ENCODE results near the gene TNFAIP3.

DNA sequence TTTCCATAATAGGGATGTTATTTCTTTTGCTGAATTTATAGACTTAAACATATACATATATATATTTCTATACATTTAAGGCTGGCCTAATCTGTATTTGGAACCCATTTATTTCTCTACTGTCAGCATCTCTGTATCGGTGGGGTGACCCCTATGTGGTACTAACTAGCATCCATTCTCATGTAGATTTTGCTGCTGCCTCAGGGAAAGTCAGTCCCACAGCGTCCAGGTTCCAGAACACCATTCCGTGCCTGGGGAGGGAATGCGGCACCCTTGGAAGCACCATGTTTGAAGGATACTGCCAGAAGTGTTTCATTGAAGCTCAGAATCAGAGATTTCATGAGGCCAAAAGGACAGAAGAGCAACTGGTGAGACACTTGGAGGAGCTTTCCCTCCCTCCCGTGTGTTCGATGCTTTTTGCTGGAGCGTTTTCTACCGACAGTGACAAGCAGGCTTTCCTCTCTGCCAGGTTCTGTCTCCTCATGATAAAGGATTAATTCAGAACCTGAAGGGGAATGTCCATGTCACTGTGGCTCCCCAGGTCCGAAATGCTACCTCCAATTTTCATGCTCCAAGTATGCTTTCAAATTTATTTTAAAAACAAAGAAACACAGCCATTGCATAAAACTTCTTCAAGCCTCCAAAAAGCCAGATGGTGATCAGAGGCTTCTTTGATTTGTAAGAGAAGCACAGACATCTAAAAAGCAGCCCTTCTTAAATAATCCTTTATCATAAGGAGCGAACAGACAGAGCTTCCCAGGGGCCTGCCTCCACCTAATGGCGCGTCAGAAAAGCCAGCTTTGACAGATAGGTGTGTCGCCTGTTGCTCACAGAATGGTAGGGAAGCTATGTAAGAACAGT, 13.1 kb downstream of the TNFAIP3 start:
- TF ChIP-seq, protein P1, sequence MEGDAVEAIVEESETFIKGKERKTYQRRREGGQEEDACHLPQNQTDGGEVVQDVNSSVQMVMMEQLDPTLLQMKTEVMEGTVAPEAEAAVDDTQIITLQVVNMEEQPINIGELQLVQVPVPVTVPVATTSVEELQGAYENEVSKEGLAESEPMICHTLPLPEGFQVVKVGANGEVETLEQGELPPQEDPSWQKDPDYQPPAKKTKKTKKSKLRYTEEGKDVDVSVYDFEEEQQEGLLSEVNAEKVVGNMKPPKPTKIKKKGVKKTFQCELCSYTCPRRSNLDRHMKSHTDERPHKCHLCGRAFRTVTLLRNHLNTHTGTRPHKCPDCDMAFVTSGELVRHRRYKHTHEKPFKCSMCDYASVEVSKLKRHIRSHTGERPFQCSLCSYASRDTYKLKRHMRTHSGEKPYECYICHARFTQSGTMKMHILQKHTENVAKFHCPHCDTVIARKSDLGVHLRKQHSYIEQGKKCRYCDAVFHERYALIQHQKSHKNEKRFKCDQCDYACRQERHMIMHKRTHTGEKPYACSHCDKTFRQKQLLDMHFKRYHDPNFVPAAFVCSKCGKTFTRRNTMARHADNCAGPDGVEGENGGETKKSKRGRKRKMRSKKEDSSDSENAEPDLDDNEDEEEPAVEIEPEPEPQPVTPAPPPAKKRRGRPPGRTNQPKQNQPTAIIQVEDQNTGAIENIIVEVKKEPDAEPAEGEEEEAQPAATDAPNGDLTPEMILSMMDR (IDR thresholded peaks at IDR 0.05; ENCODE audit: insufficient read depth, low read depth, low read length) = no peak
- no peak for TF ChIP-seq EZH2 (IDR thresholded peaks at IDR 0.05; ENCODE audit: insufficient read depth, low read length)

Measured in astrocyte (in vitro differentiated cells and primary cell).